Epithelial cell of prostate (primary cell): Measurements from ENCODE around the gene GHRH.

Source experiments
- DNase-seq: peaks from one replicate; pipeline ENCODE4 v3.0.0-alpha.2; 2011; ENCODE audit warnings: low read depth, low spot score
- H3K27ac ChIP-seq: fragments of 450-650 bp; 2 replicates; pipeline ENCODE4 v1.5.1; 2017; ENCODE audit warnings: mild to moderate bottlenecking

Gene GHRH

GRCh38 chr20:37219751-37220668 is 41.6 kb downstream of the GHRH start:
- DNase-seq = no peak
- H3K27ac ChIP-seq = no peak overlapping the region

- no peak for DNase-seq
- H3K27ac ChIP-seq = no peak overlapping the region
Observed at GRCh38 chr20:37218976-37219375, 42.6 kb downstream of the GHRH start.

- no peak overlapping the region for H3K27ac ChIP-seq
- no peak for DNase-seq
Observed at GRCh38 chr20:37218441-37218840, 43.2 kb downstream of the GHRH start.

GRCh38 chr20:37209661-37210314 is 51.8 kb downstream of the GHRH start:
- H3K27ac ChIP-seq = peak overlapping the region; percentile 28
- no peak for DNase-seq

GRCh38 chr20:37209193-37209592 is 52.4 kb downstream of the GHRH start:
- H3K27ac ChIP-seq = peak overlapping the region; percentile 28

GRCh38 chr20:37207171-37207570 is 54.4 kb downstream of the GHRH start:
- no peak for DNase-seq
- no peak overlapping the region for H3K27ac ChIP-seq

More at GRCh38 chr20:37209193-37209592, 52.4 kb downstream of the GHRH start:
- no peak for DNase-seq

GRCh38 chr20:37205794-37206193 is 55.8 kb downstream of the GHRH start:
- no peak overlapping the region for H3K27ac ChIP-seq
- no peak for DNase-seq

- DNase-seq = no peak
- H3K27ac ChIP-seq = no peak overlapping the region
Observed at GRCh38 chr20:37205130-37205529, 56.5 kb downstream of the GHRH start.

GRCh38 chr20:37204056-37204455 is 57.6 kb downstream of the GHRH start:
- no peak overlapping the region for H3K27ac ChIP-seq
- DNase-seq = no peak

GRCh38 chr20:37202267-37202943 is 59.2 kb downstream of the GHRH start:
- no peak for DNase-seq

GRCh38 chr20:37201827-37202162 is 59.8 kb downstream of the GHRH start:
- peak overlapping the region; percentile 46 for H3K27ac ChIP-seq
- DNase-seq = no peak

More at GRCh38 chr20:37202267-37202943, 59.2 kb downstream of the GHRH start:
- peak overlapping the region; percentile 46 for H3K27ac ChIP-seq
